Panc1 (cell line): ENCODE results near the gene OR2Y1. TPM values are rescaled to one million over a fixed set of nuclear protein-coding genes. Genes with fewer than 3 reads are reported as not detected.
"Not testable (repeated sequence)": the region's sequence is repeated elsewhere in the genome, so short reads cannot be mapped to it uniquely, and the experiment has no call there.

Source experiments
- ATAC-seq: fragments of 200-7000 bp; cut with Tn5 transposase; 2 replicates; pipeline ENCODE4 v1.9.1; 2020; ENCODE audit warnings: mild to moderate bottlenecking, moderate library complexity
- BruUV-seq: library from RNA; stranded (reverse); fragments of 400-500 nt; replicated peaks from 2 replicates; lab custom pipeline; 2021; lab: Mats Ljungman, UMichigan
- CTCF ChIA-PET: fragments of 300-600 bp; sonication (Branson Sonifier 250); formaldehyde crosslinking; loops from one replicate; lab custom pipeline; 2022; ENCODE audit warnings: antibody characterized with exemption; lab: Charles Lee
- POLR2A ChIA-PET: fragments of 300-600 bp; sonication (Branson Sonifier 250); formaldehyde crosslinking; loops from one replicate; lab custom pipeline; 2022; ENCODE audit warnings: antibody characterized with exemption; lab: Charles Lee
- DNase-seq: peaks from one replicate; pipeline ENCODE4 v3.0.0-alpha.2; 2010; ENCODE audit warnings: low read depth, low spot score
- H3K27ac ChIP-seq: 2 replicates; pipeline ENCODE4 v1.5.1; 2011; ENCODE audit warnings: mild to moderate bottlenecking, low read length, inconsistent platforms
- H3K27me3 ChIP-seq: fragments of 200-500 bp; sonication (Bioruptor generic); 2 replicates; pipeline ENCODE4 v1.6.0; 2014; ENCODE audit warnings: low read length, inconsistent platforms; ENCODE audit not compliant: control insufficient read depth, insufficient read depth
- H3K36me3 ChIP-seq: fragments of 200-500 bp; sonication (Bioruptor generic); 2 replicates; pipeline ENCODE4 v1.5.1; 2014; ENCODE audit warnings: inconsistent platforms, mild to moderate bottlenecking, low read length, moderate library complexity; ENCODE audit not compliant: control insufficient read depth, insufficient read depth
- H3K4me1 ChIP-seq: 2 replicates; pipeline ENCODE4 v1.5.1; 2011; ENCODE audit warnings: inconsistent platforms, mild to moderate bottlenecking, low read length, moderate library complexity; ENCODE audit not compliant: control insufficient read depth, insufficient read depth
- H3K4me3 ChIP-seq, 2 experiments: 2 replicates each; pipeline ENCODE4 v1.5.1; 2011 to 2012; ENCODE audit warnings: low read depth in 2 of 2, low read length in 2 of 2, mild to moderate bottlenecking in 2 of 2, inconsistent platforms in 1 of 2, moderate library complexity in 1 of 2
- H3K9me3 ChIP-seq: fragments of 200-500 bp; sonication (Bioruptor generic); 2 replicates; pipeline ENCODE4 v1.5.1; 2014; ENCODE audit warnings: low read depth, mild to moderate bottlenecking, inconsistent platforms, low read length, moderate library complexity; ENCODE audit not compliant: control insufficient read depth, insufficient read depth
- CTCF ChIP-seq: fragments of 450-650 bp; IDR thresholded peaks from 2 replicates; pipeline ENCODE4 v1.5.1; 2017; ENCODE audit warnings: mild to moderate bottlenecking
- POLR2AphosphoS5 ChIP-seq: IDR thresholded peaks from 2 replicates; pipeline ENCODE4 v1.6.1; 2012; ENCODE audit warnings: mild to moderate bottlenecking, low read depth, low read length, moderate library complexity
- REST ChIP-seq, 2 experiments: IDR thresholded peaks; 2 replicates each; pipeline ENCODE4 v1.6.1; 2011 to 2012; ENCODE audit warnings: low read depth in 2 of 2, control low read depth in 1 of 2, low read length in 1 of 2, mild to moderate bottlenecking in 1 of 2, moderate library complexity in 1 of 2; ENCODE audit not compliant: insufficient read depth in 1 of 2
- SIN3A ChIP-seq: IDR thresholded peaks from 2 replicates; pipeline ENCODE4 v1.6.1; 2012; ENCODE audit warnings: low read depth, mild to moderate bottlenecking, low read length, moderate library complexity, borderline replicate concordance; ENCODE audit not compliant: insufficient read depth
- TCF7L2 ChIP-seq: IDR thresholded peaks from 2 replicates; pipeline ENCODE4 v1.6.1; 2011; ENCODE audit warnings: mild to moderate bottlenecking, low read depth, low read length, inconsistent platforms
- in situ Hi-C: cut with HindIII; loops from 2 replicates; pipeline ENCODE4 v1.10.0; 2016; ENCODE audit warnings: low sequenced_read_pairs, low pct_unique_long_range_greater_than_20kb
- intact Hi-C: fragments of 100-400 bp; cut with micrococcal nuclease; formaldehyde crosslinking; loops from one replicate; pipeline ENCODE4 v1.10.0; 2022; ENCODE audit not compliant: unreplicated experiment
- total RNA-seq: library from RNA; stranded (reverse); gene quantifications from one replicate; pipeline ENCODE4 v1.2.1, GENCODE V29; 2021; ENCODE audit not compliant: unreplicated experiment

Gene OR2Y1
- total RNA-seq, 1 experiment from 2014 or later, result not detected

- no peaks in the 10 kb centered on the region for H3K9me3 ChIP-seq
- TF ChIP-seq TCF7L2 (no peak), REST (IDR thresholded peaks at IDR 0.05; ENCODE audit: insufficient read depth in 1 of 2, low read depth in 2 of 2, low read length in 1 of 2) (no peak), POLR2AphosphoS5 (no peak), SIN3A (no peak), CTCF (no peak)
- no peaks in the 10 kb centered on the region for H3K27me3 ChIP-seq
- BruUV-seq, result no TSS peak
- POLR2A ChIA-PET, result no interaction called here
- CTCF ChIA-PET, result interaction anchor here (1.0 kb wide), 1 partner anchor 17 kb away, joined by 3 read pairs; no protein-coding TSS in a partner anchor
- intact Hi-C loops (no loop called here), in situ Hi-C loops (no loop called here)
- H3K27ac ChIP-seq, result no peak overlapping the region
- H3K4me1 ChIP-seq, result peaks cover 18% of the 10 kb centered on the region
- H3K36me3 ChIP-seq, result no peaks in the 10 kb centered on the region
- no peak for DNase-seq
- H3K4me3 ChIP-seq, result no peak overlapping the region
- no peak for ATAC-seq
Measured at GRCh38 chr5:180782748-180783147, 42.9 kb upstream of the OR2Y1 start.

- intact Hi-C loops, BruUV-seq, DNase-seq, H3K27me3 ChIP-seq, H3K27ac ChIP-seq, H3K9me3 ChIP-seq, in situ Hi-C loops, H3K4me3 ChIP-seq, H3K36me3 ChIP-seq, ATAC-seq: not testable (repeated sequence)
- peaks cover 13% of the 10 kb centered on the region for H3K4me1 ChIP-seq
- ChIA-PET CTCF (interaction anchor here (1.0 kb wide), 1 partner anchor 18 kb away, joined by 3 read pairs; no protein-coding TSS in a partner anchor), POLR2A (interaction anchor here (0.6 kb wide), 1 partner anchor 12 kb away, joined by 9 read pairs; no protein-coding TSS in a partner anchor)
Measured at GRCh38 chr5:180781900-180782326, 42.1 kb upstream of the OR2Y1 start.

- Histone ChIP-seq H3K9me3 (no peaks in the 10 kb centered on the region), H3K4me1 (peaks cover 2% of the 10 kb centered on the region; the same call in 1 of the 2 replicates), H3K27me3 (no peaks in the 10 kb centered on the region), H3K36me3 (no peaks in the 10 kb centered on the region), H3K4me3 (no peak overlapping the region), H3K27ac (no peak overlapping the region)
- in situ Hi-C loops (no loop called here), intact Hi-C loops (no loop called here)
- ChIA-PET CTCF (no interaction called here), POLR2A (no interaction called here)
- TF ChIP-seq POLR2AphosphoS5 (no peak), CTCF (no peak), TCF7L2 (no peak), SIN3A (no peak), REST (IDR thresholded peaks at IDR 0.05; ENCODE audit: insufficient read depth in 1 of 2, low read depth in 2 of 2, low read length in 1 of 2) (no peak)
- no peak for ATAC-seq
- no peak for DNase-seq
- no TSS peak for BruUV-seq
Measured at GRCh38 chr5:180779985-180780610, 40.2 kb upstream of the OR2Y1 start.
